GM19372 (cell line): Measurements from ENCODE around the gene SLC22A23.

ENCODE experiments used
- ATAC-seq: cut with Tn5 transposase; IDR thresholded peaks from one replicate; pipeline ENCODE4 v1.9.1; 2021; ENCODE audit warnings: mild to moderate bottlenecking, low read depth, moderate library complexity; ENCODE audit not compliant: unreplicated experiment

SLC22A23 gene

GRCh38 chr6:3309391-3310050 is 147.3 kb downstream of the SLC22A23 start:
- no peak for ATAC-seq

- no peak for ATAC-seq
These were observed 148.7 kb downstream of the SLC22A23 start for GRCh38 chr6:3308106-3308505.

- ATAC-seq = no peak
These were observed 149.4 kb downstream of the SLC22A23 start for GRCh38 chr6:3307436-3307835.

- no peak for ATAC-seq
These were observed 150.0 kb downstream of the SLC22A23 start for GRCh38 chr6:3306848-3307247.

GRCh38 chr6:3305831-3306230 is 151.0 kb downstream of the SLC22A23 start:
- no peak for ATAC-seq

GRCh38 chr6:3305216-3305565 is 151.7 kb downstream of the SLC22A23 start:
- no peak for ATAC-seq

GRCh38 chr6:3304500-3305215 is 152.2 kb downstream of the SLC22A23 start:
- no peak for ATAC-seq

- ATAC-seq = no peak
These were observed 152.9 kb downstream of the SLC22A23 start for GRCh38 chr6:3303795-3304411.

GRCh38 chr6:3301506-3301905 is 155.3 kb downstream of the SLC22A23 start:
- ATAC-seq = no peak

- no peak for ATAC-seq
These were observed 157.6 kb downstream of the SLC22A23 start for GRCh38 chr6:3299221-3299620.

- ATAC-seq = no peak
These were observed 158.9 kb downstream of the SLC22A23 start for GRCh38 chr6:3297909-3298308.

- no peak for ATAC-seq
These were observed 159.8 kb downstream of the SLC22A23 start for GRCh38 chr6:3297006-3297405.

- ATAC-seq = no peak
These were observed 160.3 kb downstream of the SLC22A23 start for GRCh38 chr6:3296537-3296936.

GRCh38 chr6:3296078-3296477 is 160.8 kb downstream of the SLC22A23 start:
- ATAC-seq = no peak

- no peak for ATAC-seq
These were observed 161.7 kb downstream of the SLC22A23 start for GRCh38 chr6:3294921-3295871.

GRCh38 chr6:3294396-3294795 is 162.5 kb downstream of the SLC22A23 start:
- ATAC-seq = no peak

GRCh38 chr6:3293271-3294155 is 163.3 kb downstream of the SLC22A23 start:
- no peak for ATAC-seq

- ATAC-seq = no peak
These were observed 164.2 kb downstream of the SLC22A23 start for GRCh38 chr6:3292431-3293197.

GRCh38 chr6:3291987-3292386 is 164.9 kb downstream of the SLC22A23 start:
- no peak for ATAC-seq
